ENCODE results near the gene NT5M. TPM values are rescaled to one million over a fixed set of nuclear protein-coding genes. Genes with fewer than 3 reads are reported as not detected.

Gene NT5M
- total RNA-seq, 1 experiment from 2014 or later = 6.6 TPM

DNA sequence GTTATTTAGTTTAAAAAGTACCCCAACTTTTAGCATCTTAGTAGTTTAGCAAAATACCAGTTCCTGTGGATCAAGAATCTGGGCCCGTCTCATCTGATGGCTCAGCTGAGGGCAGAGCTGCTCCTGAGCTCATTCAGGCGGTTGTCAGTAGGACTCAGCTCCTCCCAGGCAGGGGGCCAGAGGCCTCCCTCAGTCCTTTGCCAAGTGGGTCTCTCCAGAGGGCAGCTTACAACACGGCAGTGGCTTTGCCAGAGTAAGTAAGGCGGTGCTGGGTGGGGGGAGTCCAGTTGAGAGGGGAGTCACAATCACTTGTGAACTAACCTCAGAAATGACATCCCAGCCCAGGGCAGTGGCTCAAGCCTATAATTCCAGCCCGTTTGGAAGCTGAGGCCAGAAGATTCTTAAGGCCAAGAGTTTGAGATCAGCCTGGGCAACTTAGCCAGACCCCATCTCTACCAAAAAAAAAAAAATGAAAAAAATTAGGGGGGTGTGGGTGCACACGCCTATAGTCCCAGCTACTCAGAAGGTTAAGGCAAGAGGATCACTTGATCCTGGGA is 92.2 kb downstream of the NT5M start:
- H4K91ac ChIP-seq (ENCODE audit: insufficient read length, low read depth, low read length) = no peak overlapping the region
- H2AK5ac ChIP-seq (ENCODE audit: insufficient read length, low read length) = no peak overlapping the region
- H2BK120ac ChIP-seq (ENCODE audit: low read depth, low read length, poor library complexity, severe bottlenecking) = no peak overlapping the region
- WGBS (ENCODE audit: extremely low coverage, insufficient read length, low lambda C conversion rate) = no CpG with 5 or more reads among the region's 6 CpGs
- Mint-ChIP-seq H3K27me3 (ENCODE audit: low read depth) (peaks cover 9% of the 10 kb centered on the region), H3K27ac (no peak overlapping the region), H3K4me1 (no peaks in the 10 kb centered on the region), H3K36me3 (ENCODE audit: insufficient read depth in 1 of 3, low read depth in 3 of 3) (peaks cover 0 to 6% (median 0%) of the 10 kb centered on the region in 3 experiments; a peak in 1 of 7 replicates), H3K4me3 (no peak overlapping the region), H3K9me3 (peaks cover 0 to 3% of the 10 kb centered on the region in 2 experiments; a peak in 1 of 5 replicates)
- no peak overlapping the region for H3K14ac ChIP-seq (ENCODE audit: insufficient read depth, low read length)
- TF ChIP-seq, protein P1, sequence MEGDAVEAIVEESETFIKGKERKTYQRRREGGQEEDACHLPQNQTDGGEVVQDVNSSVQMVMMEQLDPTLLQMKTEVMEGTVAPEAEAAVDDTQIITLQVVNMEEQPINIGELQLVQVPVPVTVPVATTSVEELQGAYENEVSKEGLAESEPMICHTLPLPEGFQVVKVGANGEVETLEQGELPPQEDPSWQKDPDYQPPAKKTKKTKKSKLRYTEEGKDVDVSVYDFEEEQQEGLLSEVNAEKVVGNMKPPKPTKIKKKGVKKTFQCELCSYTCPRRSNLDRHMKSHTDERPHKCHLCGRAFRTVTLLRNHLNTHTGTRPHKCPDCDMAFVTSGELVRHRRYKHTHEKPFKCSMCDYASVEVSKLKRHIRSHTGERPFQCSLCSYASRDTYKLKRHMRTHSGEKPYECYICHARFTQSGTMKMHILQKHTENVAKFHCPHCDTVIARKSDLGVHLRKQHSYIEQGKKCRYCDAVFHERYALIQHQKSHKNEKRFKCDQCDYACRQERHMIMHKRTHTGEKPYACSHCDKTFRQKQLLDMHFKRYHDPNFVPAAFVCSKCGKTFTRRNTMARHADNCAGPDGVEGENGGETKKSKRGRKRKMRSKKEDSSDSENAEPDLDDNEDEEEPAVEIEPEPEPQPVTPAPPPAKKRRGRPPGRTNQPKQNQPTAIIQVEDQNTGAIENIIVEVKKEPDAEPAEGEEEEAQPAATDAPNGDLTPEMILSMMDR (conservative IDR thresholded peaks at IDR 0.05) = no peak
- no peak overlapping the region for H3K56ac ChIP-seq (ENCODE audit: insufficient read length, low read depth, low read length)
- H4K8ac ChIP-seq (replicated peaks; ENCODE audit: insufficient read length, low read depth, low read length) = no peak overlapping the region
- H3K79me1 ChIP-seq (ENCODE audit: insufficient read depth, low read depth, low read length, poor library complexity, severe bottlenecking) = no peaks in the 10 kb centered on the region
- no peak overlapping the region for H4K5ac ChIP-seq (ENCODE audit: insufficient read length, low read depth, low read length)
- no peaks in the 10 kb centered on the region for H3K9me3 ChIP-seq (ENCODE audit: control insufficient read depth, low read depth, low read length)
- H2AFZ ChIP-seq (ENCODE audit: low read length) = no peak overlapping the region
- H3K4ac ChIP-seq (ENCODE audit: low read depth, low read length) = no peak overlapping the region
- H3K4me2 ChIP-seq (ENCODE audit: insufficient read depth, insufficient read length, low read length) = no peak overlapping the region
- no peaks in the 10 kb centered on the region for H3K23me2 ChIP-seq (ENCODE audit: insufficient read length, low read depth, low read length, poor library complexity, severe bottlenecking)
- H2BK15ac ChIP-seq (ENCODE audit: low read depth, low read length) = no peak overlapping the region
- H3K4me1 ChIP-seq (ENCODE audit: insufficient read depth, low read length) = no peaks in the 10 kb centered on the region
- no peaks in the 10 kb centered on the region for H3K79me2 ChIP-seq (ENCODE audit: insufficient read depth, low read length)
- no peak overlapping the region for H3K18ac ChIP-seq (ENCODE audit: insufficient read length, low read depth, low read length)
- no peaks in the 10 kb centered on the region; the same call in 1 of the 2 replicates for H3K27me3 ChIP-seq (ENCODE audit: insufficient read depth, low read length)
- DNase-seq = no peak
- H4K20me1 ChIP-seq (ENCODE audit: control insufficient read depth, insufficient read depth, insufficient read length) = no peaks in the 10 kb centered on the region
- no peak overlapping the region for H3K27ac ChIP-seq (ENCODE audit: insufficient read length, low read depth, low read length)
- H3K9ac ChIP-seq (ENCODE audit: extremely low read depth, insufficient read length, low read length) = no peak overlapping the region
- H2BK5ac ChIP-seq (ENCODE audit: insufficient read length, low read length) = no peak overlapping the region
- no peak overlapping the region for H2BK12ac ChIP-seq (ENCODE audit: insufficient read length, low read depth, low read length)
- H2BK20ac ChIP-seq (ENCODE audit: low read depth, low read length, poor library complexity, severe bottlenecking) = no peak overlapping the region
- H3T11ph ChIP-seq (ENCODE audit: low read length) = no peak overlapping the region
- no peak overlapping the region for H3K23ac ChIP-seq (ENCODE audit: insufficient read length, low read depth, low read length)

All from H9 (cell line).